ENCODE data around the gene DPM2.

DNA sequence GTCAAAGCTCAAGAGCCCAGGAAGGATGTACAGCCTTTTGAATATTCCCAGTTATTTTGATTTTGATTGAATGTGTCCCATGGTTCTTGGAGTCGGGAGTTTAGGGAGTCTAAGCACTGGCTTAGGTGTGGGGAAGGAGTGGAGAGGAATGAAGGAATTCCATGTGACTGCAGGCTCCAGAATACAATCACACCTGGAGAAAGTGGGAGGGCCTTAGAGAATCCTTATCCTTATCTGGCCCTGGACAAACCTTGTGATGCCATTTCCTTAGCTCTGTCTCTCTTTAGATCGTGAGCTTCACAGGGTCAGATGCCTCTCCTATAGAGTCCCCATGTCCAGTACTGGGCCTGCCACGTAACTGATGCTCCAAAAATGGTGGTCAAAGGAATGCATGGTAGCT is 47.4 kb upstream of the DPM2 start:
- TF ChIP-seq EZH2phosphoT487 (conservative IDR thresholded peaks at IDR 0.05; ENCODE audit: low read length): no peak
- TF ChIP-seq, protein P1, sequence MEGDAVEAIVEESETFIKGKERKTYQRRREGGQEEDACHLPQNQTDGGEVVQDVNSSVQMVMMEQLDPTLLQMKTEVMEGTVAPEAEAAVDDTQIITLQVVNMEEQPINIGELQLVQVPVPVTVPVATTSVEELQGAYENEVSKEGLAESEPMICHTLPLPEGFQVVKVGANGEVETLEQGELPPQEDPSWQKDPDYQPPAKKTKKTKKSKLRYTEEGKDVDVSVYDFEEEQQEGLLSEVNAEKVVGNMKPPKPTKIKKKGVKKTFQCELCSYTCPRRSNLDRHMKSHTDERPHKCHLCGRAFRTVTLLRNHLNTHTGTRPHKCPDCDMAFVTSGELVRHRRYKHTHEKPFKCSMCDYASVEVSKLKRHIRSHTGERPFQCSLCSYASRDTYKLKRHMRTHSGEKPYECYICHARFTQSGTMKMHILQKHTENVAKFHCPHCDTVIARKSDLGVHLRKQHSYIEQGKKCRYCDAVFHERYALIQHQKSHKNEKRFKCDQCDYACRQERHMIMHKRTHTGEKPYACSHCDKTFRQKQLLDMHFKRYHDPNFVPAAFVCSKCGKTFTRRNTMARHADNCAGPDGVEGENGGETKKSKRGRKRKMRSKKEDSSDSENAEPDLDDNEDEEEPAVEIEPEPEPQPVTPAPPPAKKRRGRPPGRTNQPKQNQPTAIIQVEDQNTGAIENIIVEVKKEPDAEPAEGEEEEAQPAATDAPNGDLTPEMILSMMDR (IDR thresholded peaks at IDR 0.05; ENCODE audit: insufficient read depth, low read length, poor library complexity, severe bottlenecking): no peak
